HepG2 (cell line): ENCODE data around the gene MYH9. TPM values are rescaled to one million over a fixed set of nuclear protein-coding genes. Genes with fewer than 3 reads are reported as not detected.

Experiments
- ATF5 ChIP-seq: sonication (generic); formaldehyde crosslinking; IDR thresholded peaks from 2 replicates; pipeline ENCODE4 v1.4.0; 2020; ENCODE audit warnings: mild to moderate bottlenecking, low read depth, missing genetic modification reagents
- CBX5 ChIP-seq: sonication (generic); formaldehyde crosslinking; IDR thresholded peaks from 2 replicates; pipeline ENCODE4 v1.4.0; 2020; ENCODE audit warnings: missing genetic modification reagents, borderline replicate concordance
- EED ChIP-seq: sonication (generic); formaldehyde crosslinking; IDR thresholded peaks from 2 replicates; pipeline ENCODE4 v1.5.0; 2020; ENCODE audit warnings: mild to moderate bottlenecking, missing genetic modification reagents
- ETV5 ChIP-seq: IDR thresholded peaks from 2 replicates; pipeline ENCODE4 v1.6.1; 2018; ENCODE audit warnings: missing biosample characterization, missing genetic modification reagents, inconsistent platforms, borderline replicate concordance
- HDAC1 ChIP-seq: sonication (generic); formaldehyde crosslinking; IDR thresholded peaks from 2 replicates; pipeline ENCODE4 v1.5.1; 2020; ENCODE audit warnings: mild to moderate bottlenecking, missing genetic modification reagents
- HNF1A ChIP-seq, 2 experiments: sonication (generic) in 1 of 2; formaldehyde crosslinking in 1 of 2; IDR thresholded peaks; 2 replicates each; pipeline versions ENCODE4 v1.4.0 to v1.6.1; 2016 to 2020; ENCODE audit warnings: borderline replicate concordance in 1 of 2, low read depth in 1 of 2, mild to moderate bottlenecking in 1 of 2, missing genetic modification reagents in 1 of 2
- MED1 ChIP-seq: sonication (generic); formaldehyde crosslinking; IDR thresholded peaks from 2 replicates; pipeline ENCODE4 v1.4.0; 2020; ENCODE audit warnings: missing genetic modification reagents
- MTF1 ChIP-seq: sonication (generic); formaldehyde crosslinking; IDR thresholded peaks from 2 replicates; pipeline ENCODE4 v1.5.0; 2020; ENCODE audit warnings: missing genetic modification reagents
- NR3C1 ChIP-seq: sonication (generic); formaldehyde crosslinking; IDR thresholded peaks from 2 replicates; pipeline ENCODE4 v1.4.0; 2020; ENCODE audit warnings: missing genetic modification reagents
- RBFOX2 ChIP-seq: fragments of 200-400 bp; formaldehyde crosslinking; IDR thresholded peaks from 2 replicates; pipeline ENCODE4 v1.6.1; 2017; ENCODE audit warnings: low read depth, mild to moderate bottlenecking, low read length
- SSRP1 ChIP-seq: IDR thresholded peaks from 2 replicates; pipeline ENCODE4 v1.6.1; 2016; ENCODE audit warnings: control low read depth
- TGIF2 ChIP-seq: IDR thresholded peaks from 2 replicates; pipeline ENCODE4 v1.6.1; 2016; ENCODE audit warnings: control low read depth, missing compliant biosample characterization
- ZBTB20 ChIP-seq: sonication (generic); formaldehyde crosslinking; IDR thresholded peaks from 2 replicates; pipeline ENCODE4 v1.8.1; 2023; ENCODE audit warnings: missing genetic modification reagents, low read depth, mild to moderate bottlenecking, borderline replicate concordance
- ZBTB33 ChIP-seq: sonication (generic); formaldehyde crosslinking; IDR thresholded peaks from 2 replicates; pipeline ENCODE4 v1.4.0; 2020; ENCODE audit warnings: missing genetic modification reagents
- ZFX ChIP-seq: sonication (generic); formaldehyde crosslinking; IDR thresholded peaks from 2 replicates; pipeline ENCODE4 v1.4.0; 2020; ENCODE audit warnings: mild to moderate bottlenecking, low read depth, missing genetic modification reagents, moderate library complexity
- ZNF580 ChIP-seq: IDR thresholded peaks from 2 replicates; pipeline ENCODE4 v1.6.1; 2016; ENCODE audit warnings: low read depth, borderline replicate concordance
- ZNF788 ChIP-seq: sonication (generic); formaldehyde crosslinking; IDR thresholded peaks from 2 replicates; pipeline ENCODE4 v1.5.0; 2020; ENCODE audit warnings: mild to moderate bottlenecking, missing genetic modification reagents, borderline replicate concordance
- ZXDC ChIP-seq: sonication (generic); formaldehyde crosslinking; IDR thresholded peaks from 2 replicates; pipeline ENCODE4 v1.5.0; 2020; ENCODE audit warnings: mild to moderate bottlenecking, missing genetic modification reagents
- polyA plus RNA-seq, 8 experiments: library from polyadenylated mRNA; depleted of rRNA in 3 of 8; stranded (reverse) in 7 of 8; unstranded in 1 of 8; fragments of >200 nt; fragmentation: Illumina TruSeq in 4 of 8; extraction: Trizol in 4 of 8; gene quantifications; 2 replicates each; pipeline versions ENCODE4 v1.2.1 to v1.2.3, GENCODE V29; 2011 to 2016; ENCODE audit warnings: low read depth in 4 of 8, missing spikeins in 1 of 8, mixed read lengths in 1 of 8; ENCODE audit not compliant: insufficient read depth in 1 of 8
- total RNA-seq, 5 experiments: library from RNA; depleted of rRNA; stranded (reverse); fragments of >200 nt; fragmentation: Illumina TruSeq; extraction: Trizol; gene quantifications; 2 replicates each; pipeline ENCODE4 v1.2.3, GENCODE V29; 2016; ENCODE audit warnings: low read depth in 1 of 5

MYH9 gene
- total and polyA plus RNA-seq, 2 of the 13 experiments (the other 11 are each of a cell fraction or from before 2014, with no cell fraction given) = 50.7 to 98.5 TPM

- TF ChIP-seq ZBTB33 (CRISPR knock-in tag) = 0 out of 2 replicates have a peak, but pooled peaks have one; percentile 7
- no peak for TF ChIP-seq CBX5 (CRISPR knock-in tag)
- TF ChIP-seq EED (CRISPR knock-in tag) = no peak
- 0 out of 2 replicates have a peak, but pooled peaks have one; percentile 28 for TF ChIP-seq SSRP1 (CRISPR knock-in tag)
- TF ChIP-seq ATF5 = no peak
- no peak for TF ChIP-seq MTF1 (CRISPR knock-in tag)
- no peak for TF ChIP-seq ZNF580 (CRISPR knock-in tag)
- TF ChIP-seq ZBTB20 = 0 out of 2 replicates have a peak, but pooled peaks have one; percentile 37
- TF ChIP-seq ZXDC (CRISPR knock-in tag) = no peak
- no peak for TF ChIP-seq NR3C1 (CRISPR knock-in tag)
- TF ChIP-seq ZFX = 0 out of 2 replicates have a peak, but pooled peaks have one; percentile 7
- TF ChIP-seq MED1 = peak; percentile 88
- TF ChIP-seq TGIF2 (CRISPR knock-in tag) = peak; percentile 58; the same call in 1 of the 2 replicates
- no peak for TF ChIP-seq RBFOX2
- peak; percentile 61; the same call in 1 of the 2 replicates for TF ChIP-seq HNF1A (IDR thresholded peaks at IDR 0.05; ENCODE audit: low read depth)
- TF ChIP-seq HNF1A (CRISPR knock-in tag; IDR thresholded peaks at IDR 0.05; ENCODE audit: borderline replicate concordance) = peak; percentile 38; the same call in 1 of the 2 replicates
- peak; percentile 71 for TF ChIP-seq HDAC1 (CRISPR knock-in tag)
- no peak for TF ChIP-seq ZNF788 (CRISPR knock-in tag)
- TF ChIP-seq ETV5 = no peak
Measured at GRCh38 chr22:36279219-36279666, 108.5 kb downstream of the MYH9 start (continued).
